SU-DHL-6 (cell line): ENCODE data around the gene CTU1.

ENCODE experiments used
- CTCF ChIP-seq: fragments of 200-600 bp; sonication (generic); IDR thresholded peaks from one replicate; pipeline ENCODE4 v1.5.1; 2017; ENCODE audit warnings: antibody characterized with exemption, mild to moderate bottlenecking, low read length, moderate library complexity; ENCODE audit not compliant: insufficient read depth, poor library complexity, severe bottlenecking
- EZH2phosphoT487 ChIP-seq: fragments of 200-600 bp; sonication (generic), shearing (Covaris generic); conservative IDR thresholded peaks from 2 replicates; pipeline ENCODE4 v1.6.1; 2018; ENCODE audit warnings: mild to moderate bottlenecking, antibody characterized with exemption, low read length, moderate library complexity, mixed read lengths

GRCh38 chr19:51082611-51083010, 25.6 kb downstream of the CTU1 start, which contains the start of gene KLK14:
- TF ChIP-seq CTCF = no peak
- no peak for TF ChIP-seq EZH2phosphoT487
